GM18505 (cell line): Measurements from ENCODE around the gene RALGPS2.

Experiments used
- ATAC-seq: cut with Tn5 transposase; IDR thresholded peaks from one replicate; pipeline ENCODE4 v1.9.1; 2021; ENCODE audit not compliant: unreplicated experiment
- POLR2A ChIP-seq: IDR thresholded peaks from 4 replicates; pipeline ENCODE4 v1.6.1; 2011; ENCODE audit warnings: borderline replicate concordance; ENCODE audit not compliant: insufficient read depth, insufficient read length; ENCODE audit errors: extremely low read depth

RALGPS2 gene

DNA sequence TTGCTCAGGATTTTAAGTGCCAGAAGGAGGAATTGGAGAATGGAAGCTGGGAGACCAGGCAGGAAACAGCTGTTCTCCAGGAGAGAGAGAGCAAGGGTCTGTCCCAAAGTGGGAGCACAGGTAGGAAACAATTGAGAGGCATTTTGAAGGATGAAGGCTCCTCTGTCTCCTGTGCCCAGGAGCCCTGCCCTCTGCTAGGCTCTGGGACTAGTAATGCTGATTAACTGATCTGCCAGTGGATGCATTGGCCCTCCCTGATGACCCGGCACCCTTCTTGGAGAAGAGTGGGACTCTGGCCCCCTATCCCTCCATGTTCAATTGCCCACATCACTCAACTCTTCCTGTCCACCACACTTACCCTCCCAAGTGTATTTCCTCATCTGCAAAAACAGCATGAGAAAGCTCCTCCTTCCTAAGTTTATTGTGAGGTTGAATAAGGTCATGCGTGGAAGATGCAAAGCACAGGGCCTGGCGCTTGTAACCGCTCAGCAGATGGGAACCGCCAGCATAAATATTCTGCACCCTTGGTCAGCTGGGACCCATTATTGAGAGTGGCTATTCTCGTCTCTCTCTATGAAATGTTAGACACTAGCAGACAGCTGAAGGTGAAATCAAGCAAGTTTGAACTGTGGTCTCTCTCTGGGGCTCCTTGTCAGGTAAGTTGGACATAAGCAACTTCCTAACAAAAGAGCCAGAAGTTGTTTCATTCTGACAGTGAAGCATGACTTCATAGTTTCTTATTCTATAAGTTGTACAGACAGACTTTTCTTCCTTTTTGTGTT, 208.9 kb downstream of the RALGPS2 start:
- no peak for TF ChIP-seq POLR2A
- ATAC-seq: no peak

GRCh38 chr1:178934546-178934945, 209.5 kb downstream of the RALGPS2 start:
- no peak for ATAC-seq
- no peak for TF ChIP-seq POLR2A

GRCh38 chr1:178935610-178936009, 210.6 kb downstream of the RALGPS2 start:
- no peak for TF ChIP-seq POLR2A
- ATAC-seq: no peak

DNA sequence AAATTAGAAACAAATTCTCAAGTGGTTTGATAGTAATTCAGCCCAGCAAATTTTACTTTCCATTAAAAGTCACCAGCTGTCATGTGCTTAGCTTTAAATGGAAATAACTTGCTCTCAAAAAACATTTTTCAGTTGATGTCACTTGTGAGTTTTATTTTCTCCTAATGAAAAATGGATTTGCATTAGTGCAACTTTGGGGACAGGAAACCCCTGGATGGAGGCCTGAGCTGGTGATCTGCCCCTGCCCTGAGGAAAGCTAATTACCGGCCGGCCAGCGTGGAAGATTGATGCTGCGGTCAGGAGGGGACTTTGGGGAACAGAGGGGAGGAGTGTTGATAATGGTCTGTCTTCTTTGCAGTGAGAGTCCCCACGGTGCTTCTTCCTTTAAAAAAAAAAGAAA, 212.7 kb downstream of the RALGPS2 start:
- ATAC-seq: no peak
- no peak for TF ChIP-seq POLR2A

GRCh38 chr1:178938101-178938958, 213.3 kb downstream of the RALGPS2 start:
- ATAC-seq: no peak
- no peak for TF ChIP-seq POLR2A

DNA sequence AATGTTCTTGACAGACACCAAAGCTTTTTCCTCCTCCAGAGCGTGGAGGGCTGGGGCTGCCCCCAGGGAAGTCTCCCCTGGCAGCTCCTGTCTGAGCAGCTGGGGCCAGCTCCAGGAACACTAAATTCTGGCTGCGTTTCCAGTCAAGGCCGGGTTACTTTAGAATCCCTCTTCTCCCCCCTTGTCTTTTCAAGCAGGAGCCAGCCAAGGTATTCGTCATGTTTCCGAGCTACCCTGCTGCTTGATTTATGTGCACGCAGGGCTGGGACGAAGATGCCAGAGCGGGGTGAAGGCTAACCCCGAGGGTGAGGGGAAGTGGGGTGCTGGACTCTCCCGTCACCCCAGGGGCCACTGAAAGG, 213.9 kb downstream of the RALGPS2 start:
- no peak for ATAC-seq

GRCh38 chr1:178939338-178940067, 214.5 kb downstream of the RALGPS2 start:
- ATAC-seq: no peak
- TF ChIP-seq POLR2A: no peak

More for the DNA sequence above, 213.9 kb downstream of the RALGPS2 start:
- TF ChIP-seq POLR2A: no peak

- no peak for ATAC-seq
- no peak for TF ChIP-seq POLR2A
These were observed 215.2 kb downstream of the RALGPS2 start for GRCh38 chr1:178940068-178940765.

DNA sequence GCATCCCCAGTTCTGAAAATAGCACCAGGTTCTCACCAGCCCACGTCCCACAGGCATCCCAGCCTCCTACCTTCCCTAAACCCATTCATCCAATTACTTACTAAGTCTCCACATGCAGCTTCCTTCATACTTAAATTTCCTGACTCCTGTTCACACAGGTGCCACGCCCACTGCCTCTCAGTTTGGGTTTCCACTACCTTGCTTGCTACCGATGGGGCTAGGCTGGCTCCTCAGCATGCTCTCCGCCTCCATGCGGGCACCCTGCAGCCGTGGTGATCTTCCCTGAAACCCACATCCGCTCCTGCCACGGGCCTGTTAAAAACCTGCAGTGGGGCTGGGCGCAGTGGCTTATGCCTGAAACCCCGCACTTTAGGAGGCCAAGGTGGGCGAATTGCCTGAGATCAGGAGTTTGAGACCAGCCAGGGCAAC, 216.2 kb downstream of the RALGPS2 start:
- ATAC-seq: no peak
- TF ChIP-seq POLR2A: no peak

- ATAC-seq: no peak
- no peak for TF ChIP-seq POLR2A
These were observed 216.8 kb downstream of the RALGPS2 start for GRCh38 chr1:178941849-178942248.

GRCh38 chr1:178942285-178943198, 217.5 kb downstream of the RALGPS2 start:
- TF ChIP-seq POLR2A: no peak
- no peak for ATAC-seq

- TF ChIP-seq POLR2A: no peak
- no peak for ATAC-seq
These were observed 219.7 kb downstream of the RALGPS2 start for GRCh38 chr1:178944729-178945128.

DNA sequence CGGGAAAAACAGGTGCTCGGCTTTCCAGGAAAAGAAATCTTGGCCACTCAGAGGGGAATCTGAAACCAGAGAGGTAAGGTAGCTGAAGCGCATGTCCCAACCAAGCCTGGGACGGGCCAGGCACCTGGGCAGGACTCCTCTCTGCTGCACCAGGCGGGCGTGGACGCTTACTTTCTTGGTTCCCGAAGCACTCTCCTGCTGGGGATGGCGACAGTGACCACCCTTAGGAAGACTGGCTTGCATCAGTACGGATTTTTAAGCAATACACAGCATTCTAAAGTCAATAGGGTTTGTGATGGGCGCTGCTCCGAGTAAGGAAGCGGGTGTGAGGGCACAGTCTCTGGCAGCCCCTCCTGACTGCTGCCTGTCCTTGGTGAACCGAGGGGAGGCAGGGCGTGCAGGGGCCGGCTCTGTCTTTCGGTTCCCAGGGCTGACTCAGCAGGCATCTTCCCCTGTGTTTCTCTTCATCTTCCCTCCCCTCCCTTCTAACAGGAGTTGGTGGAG, 220.8 kb downstream of the RALGPS2 start:
- no peak for TF ChIP-seq POLR2A
- ATAC-seq: no peak
